Choroid plexus epithelial cell (primary cell): ENCODE results near the gene LRRC34.
A peak's percentile ranks its signal among the peaks of the same experiment; 100 is the strongest.

ENCODE experiments used
- DNase-seq: peaks from one replicate; pipeline ENCODE4 v3.0.0-alpha.2; 2010; ENCODE audit warnings: low read depth
- H3K4me3 ChIP-seq: 2 replicates; pipeline ENCODE4 v1.5.1; 2011; ENCODE audit warnings: low read depth, mild to moderate bottlenecking, control low read depth, low read length, moderate library complexity
- CTCF ChIP-seq: conservative IDR thresholded peaks from 2 replicates; pipeline ENCODE4 v1.5.1; 2011; ENCODE audit warnings: low read depth, mild to moderate bottlenecking, control low read depth, inconsistent platforms, low read length, moderate library complexity

LRRC34 gene

GRCh38 chr3:169744366-169745054 lies 68.2 kb downstream of the LRRC34 start:
- H3K4me3 ChIP-seq = no peak overlapping the region
- peak; percentile 58 for DNase-seq
- TF ChIP-seq CTCF = peak; percentile 44
